Left renal pelvis (tissue), 4 donors: Measurements from ENCODE around the gene QRICH1. TPM values are rescaled to one million over a fixed set of nuclear protein-coding genes. Genes with fewer than 3 reads are reported as not detected.

Experiments
- DNase-seq, 4 donors: peaks; one replicate each; pipeline ENCODE4 v3.0.0-alpha.2; 2013; ENCODE audit warnings: low read depth in 4 of 4, low spot score in 3 of 4
- polyA plus RNA-seq, 4 donors: library from polyadenylated mRNA; unstranded; fragments of 120-200 nt; gene quantifications; one replicate each; pipeline ENCODE4 v1.2.1, GENCODE V29; 2013; ENCODE audit not compliant: insufficient read length in 4 of 4

The QRICH1 gene
- polyA plus RNA-seq, 4 donors: 68.9 to 85.1 (median 82.4) TPM

DNA sequence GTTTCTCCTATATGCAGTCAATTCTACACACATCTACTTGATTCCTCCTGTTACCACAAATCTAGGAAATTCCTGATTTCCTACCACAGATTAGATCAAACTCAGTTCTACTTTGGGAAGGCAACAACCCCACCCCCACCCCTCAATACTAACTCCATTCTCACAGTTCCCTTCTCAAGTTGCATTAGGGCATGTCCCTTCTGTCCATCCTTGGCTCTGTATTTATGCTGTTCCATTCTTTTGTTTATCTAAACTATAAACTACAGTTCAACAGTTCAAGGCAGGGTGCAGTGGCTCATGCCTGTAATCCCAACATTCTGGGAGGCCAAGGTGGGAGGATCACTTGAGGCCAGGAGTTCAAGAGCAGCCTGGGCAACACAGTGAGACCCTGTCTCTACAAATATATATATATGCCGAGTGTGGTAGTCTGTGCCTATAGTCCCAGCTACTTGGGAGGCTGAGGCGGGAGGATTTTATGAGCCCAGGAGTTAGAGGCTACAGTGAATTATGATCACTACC lies 39.5 kb downstream of the QRICH1 start:
- no peak for DNase-seq

DNA sequence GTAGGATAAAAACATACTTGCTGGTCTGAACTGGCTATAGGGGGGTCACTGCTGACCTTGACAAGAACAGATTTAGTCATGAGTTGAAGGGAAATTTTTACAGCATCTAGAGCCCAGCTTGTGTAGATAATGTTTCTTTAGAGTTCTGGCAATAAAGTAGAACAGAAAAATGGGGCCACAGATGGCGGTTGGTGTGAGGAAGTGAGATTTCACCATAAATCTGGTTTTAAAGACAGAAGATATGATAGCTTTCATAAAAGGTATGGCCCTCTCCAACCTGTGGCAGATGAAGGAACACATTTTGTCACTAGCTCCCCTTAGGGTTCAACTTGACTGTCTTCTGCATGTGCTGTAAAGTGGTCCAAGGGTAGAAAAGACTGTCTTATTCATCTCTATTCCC lies 40.3 kb downstream of the QRICH1 start:
- no peak for DNase-seq

DNA sequence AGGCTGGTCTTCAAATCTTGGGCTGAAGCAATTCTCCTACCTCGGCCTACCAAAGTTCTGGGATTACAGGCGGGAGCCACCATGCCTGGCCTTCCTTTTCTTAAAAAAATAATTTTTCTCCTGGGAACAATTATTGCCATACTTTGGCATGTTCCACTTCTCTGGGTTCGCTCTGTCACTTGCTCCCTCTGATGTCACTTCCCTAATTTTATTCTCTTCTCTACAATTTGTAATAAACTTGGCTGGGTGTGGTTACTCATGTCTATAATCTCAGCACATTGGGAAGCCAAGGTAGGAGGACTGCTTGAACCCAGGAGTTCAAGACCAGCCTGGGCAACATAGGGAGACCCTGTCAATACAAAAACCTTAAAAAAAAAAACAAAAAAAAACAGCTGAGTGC lies 58.6 kb downstream of the QRICH1 start:
- DNase-seq: no peak

DNA sequence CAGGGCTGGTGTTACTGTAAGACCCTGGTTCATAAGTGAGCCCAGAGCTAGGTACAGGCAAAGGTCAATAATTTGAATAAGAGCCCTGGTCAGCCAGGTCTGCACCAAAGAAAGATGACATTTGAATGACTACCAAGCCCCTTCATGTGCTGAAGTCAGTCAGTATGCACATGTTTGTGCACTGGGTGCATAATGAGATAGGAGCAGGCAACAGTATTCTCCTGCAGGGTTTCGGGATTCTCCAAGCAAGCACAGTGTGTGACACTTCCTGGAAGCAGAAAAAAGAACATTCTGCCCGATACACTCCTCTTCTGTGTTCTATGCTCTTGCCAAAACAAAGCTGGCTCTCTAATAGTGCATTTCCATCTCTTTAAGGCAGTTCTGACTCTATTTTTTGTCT lies 59.2 kb downstream of the QRICH1 start:
- no peak for DNase-seq

DNA sequence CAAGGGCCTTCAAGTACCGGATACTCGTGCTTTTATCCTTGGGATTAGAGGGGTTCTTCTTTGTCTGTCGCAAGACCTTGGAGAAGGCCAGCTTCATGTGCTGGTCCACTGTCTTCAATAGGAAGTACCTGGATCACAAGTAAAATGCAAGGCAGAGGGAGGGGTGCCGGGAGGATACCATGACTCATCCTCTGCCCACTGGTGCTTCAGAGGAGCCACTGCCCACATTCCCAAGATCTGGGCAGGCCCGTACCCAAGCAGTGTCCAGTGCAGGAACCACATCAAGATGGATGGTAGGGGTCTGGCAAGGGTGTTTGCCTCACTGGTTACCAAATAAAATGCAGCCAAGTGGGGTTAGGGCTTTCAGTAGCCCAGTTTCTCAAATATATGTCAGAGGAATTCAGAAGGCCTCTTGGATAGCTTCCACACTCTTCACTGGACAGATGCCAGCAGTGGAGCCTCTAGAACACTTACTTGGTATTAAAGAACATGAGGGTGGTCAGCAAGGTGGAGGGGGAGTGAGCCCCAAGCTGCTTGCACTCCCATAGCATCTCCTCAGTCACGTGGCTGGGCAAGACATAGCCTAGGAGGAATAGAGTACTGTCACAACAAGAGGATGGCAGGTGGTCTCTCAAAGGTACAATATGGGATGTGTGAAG lies 61.1 kb downstream of the QRICH1 start:
- DNase-seq: no peak

DNA sequence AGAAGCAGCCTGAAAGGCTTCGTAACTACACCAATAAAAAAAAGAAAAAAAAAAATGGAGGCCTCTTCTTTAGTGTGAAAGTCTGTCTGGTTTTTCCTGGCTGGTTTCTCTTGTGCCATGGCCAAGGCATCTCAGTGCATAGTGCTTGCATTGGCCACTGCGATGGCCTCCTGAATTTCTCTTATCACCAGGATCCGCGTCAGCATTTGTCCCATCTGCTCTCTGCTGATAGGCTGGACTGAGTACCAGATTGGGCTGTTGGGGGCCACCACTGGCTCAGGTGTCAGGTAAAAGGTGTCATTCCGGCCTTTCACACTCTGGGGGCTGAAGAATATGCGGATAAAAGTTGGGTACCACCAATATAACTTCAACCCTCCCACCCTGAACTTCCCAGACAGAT lies 63.5 kb downstream of the QRICH1 start:
- no peak for DNase-seq

DNA sequence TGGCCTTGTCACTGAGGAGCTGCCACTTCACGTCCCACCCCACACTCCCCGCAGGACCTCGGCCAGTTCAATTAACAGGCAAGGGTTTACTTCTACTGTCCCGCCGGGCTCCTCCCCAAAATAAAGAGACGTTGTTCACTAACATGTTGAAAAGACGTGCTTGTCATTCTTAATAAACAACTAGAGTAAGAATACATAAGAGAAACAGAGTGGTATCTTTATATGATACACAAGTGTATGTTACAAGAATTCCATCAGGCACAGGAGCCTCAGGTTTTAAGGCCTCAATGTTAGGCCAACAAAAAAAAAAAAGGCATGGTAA lies 64.3 kb downstream of the QRICH1 start:
- DNase-seq: no peak

DNA sequence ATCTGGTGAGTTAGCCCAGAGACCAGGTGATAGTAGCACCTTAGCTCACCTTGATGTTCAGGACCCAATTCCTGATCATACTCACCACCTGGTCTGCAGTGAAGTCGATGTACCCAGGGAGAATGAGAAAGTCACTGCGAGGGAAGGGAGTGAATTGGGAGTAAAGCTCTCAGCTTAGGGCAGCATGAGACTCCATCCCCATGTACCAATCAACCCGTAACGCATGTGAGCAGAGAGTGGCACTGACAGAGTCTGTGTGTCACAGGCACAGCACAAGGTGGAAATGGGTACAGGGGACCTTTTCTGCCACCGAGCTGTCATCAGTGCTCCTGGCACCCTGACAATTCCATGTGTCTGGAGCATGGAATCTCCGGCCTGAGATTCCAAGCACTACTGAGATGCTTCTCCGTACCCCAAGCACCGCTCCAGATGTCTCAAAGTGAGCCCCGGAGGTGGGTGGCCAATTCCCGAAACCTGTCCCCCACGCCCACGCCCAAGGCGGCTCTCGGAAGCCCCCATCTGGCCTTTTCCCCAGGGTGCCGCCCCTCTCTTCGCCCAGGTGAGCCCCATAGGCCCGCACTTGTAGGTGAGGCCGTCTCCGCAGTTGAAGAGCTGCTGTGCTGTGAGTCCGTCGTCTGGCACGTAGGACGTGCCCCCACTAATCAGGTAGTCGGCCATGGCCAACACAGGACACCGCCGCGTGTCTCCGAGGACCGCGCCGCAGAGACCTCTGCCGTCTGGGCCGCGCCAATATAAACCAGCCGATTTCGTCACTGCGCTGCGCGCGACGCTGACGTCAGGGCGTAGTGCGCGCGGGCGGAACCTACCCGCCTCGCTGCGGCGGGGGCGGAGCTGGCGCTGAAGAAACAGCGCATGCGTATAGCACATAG lies 65.0 kb downstream of the QRICH1 start, which contains the start of gene IMPDH2:
IMPDH2 (minus strand) TSS at position 726 of the 890 bp plus-strand sequence; CDS start at position 678, 48 bp downstream.
- DNase-seq: peak; percentile 87 to 92 (median 88)

DNA sequence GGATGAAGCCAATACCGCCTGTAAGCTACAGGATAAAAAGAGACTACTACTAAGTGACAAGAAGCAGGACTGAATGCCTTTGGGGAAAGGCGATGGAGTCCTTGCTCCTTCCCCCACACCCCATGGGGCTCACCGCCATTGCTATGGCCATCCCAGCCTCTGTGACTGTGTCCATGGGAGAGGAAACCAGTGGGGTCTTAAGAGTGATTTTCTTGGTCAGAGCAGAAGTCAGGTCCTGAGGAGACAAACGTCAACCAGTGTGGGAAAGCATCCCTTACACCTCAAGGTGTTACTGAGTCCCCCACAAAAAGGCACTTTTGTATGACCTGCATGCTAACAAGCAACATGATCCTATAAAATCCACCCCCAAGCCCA lies 65.6 kb downstream of the QRICH1 start:
- DNase-seq: no peak

DNA sequence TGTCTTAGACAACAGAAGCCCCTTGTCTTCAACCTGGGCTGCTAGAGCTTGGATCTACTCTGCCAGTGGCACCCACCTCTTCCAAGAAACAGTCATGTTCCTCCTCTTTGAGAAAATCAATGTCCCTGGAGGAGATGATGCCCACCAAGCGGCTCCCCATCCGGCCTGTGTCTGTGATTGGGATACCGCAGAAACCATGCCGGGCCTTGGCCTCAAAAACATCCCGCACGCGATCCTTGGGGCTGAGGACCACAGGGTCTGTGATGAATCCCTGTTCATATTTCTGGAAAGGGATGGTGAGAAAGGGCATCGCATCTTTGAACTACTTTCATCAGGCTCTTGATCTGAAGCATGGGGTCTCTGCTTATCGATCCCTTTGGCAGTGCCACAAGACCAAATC lies 66.2 kb downstream of the QRICH1 start:
- DNase-seq: no peak

DNA sequence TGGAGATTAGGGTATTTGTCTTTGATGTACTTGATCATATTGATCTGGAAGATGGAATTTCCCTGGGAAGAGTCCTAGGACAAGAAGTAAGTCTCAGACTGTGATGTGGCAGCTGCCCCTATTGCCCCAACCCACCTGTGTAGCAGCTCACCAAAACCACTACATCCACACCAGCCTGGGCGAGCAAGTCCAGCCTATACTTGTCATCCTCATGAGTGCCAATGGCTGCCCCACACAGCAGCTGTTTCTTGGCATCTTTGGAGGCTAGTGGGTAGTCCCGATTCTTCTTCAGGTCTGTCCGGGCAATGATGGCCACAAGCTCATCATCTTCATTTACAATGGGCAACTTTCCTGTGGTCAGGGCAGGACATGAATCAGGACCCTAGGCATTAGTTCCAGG lies 67.3 kb downstream of the QRICH1 start:
- no peak for DNase-seq

DNA sequence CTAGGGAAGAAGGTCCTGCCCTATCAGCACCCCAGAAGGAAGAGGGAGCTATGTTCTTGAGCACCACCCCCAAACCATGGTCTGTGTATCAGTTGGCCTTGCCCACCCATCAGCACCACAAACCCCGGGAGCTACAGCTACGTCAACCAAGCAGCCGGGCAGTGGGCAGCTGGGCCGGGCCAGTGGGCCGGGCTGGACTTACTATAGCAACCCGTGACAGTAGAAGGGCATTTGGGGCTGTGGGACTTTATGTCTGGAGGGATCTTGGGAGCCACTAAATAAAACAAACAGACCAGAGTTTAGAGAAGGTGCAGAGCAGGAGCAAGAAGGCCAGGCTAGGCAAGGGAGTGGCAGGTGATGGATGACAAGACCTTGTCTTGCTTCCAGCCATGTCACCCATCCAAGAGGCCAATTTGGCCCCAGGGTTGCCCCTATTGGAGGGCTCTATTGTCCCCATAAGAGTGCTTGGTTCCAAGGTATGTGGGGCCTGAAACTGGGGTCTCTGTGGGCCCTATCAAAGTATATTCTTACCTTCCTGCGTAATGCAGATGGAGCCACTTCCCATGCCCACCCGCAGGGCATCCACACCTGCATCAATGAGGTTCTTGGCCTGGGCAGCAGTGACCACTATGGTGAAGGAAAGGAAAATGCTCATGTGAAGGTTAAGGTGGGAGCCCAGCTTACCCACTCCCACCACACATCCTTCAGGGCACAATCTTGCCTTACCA lies 67.9 kb downstream of the QRICH1 start:
- no peak for DNase-seq

DNA sequence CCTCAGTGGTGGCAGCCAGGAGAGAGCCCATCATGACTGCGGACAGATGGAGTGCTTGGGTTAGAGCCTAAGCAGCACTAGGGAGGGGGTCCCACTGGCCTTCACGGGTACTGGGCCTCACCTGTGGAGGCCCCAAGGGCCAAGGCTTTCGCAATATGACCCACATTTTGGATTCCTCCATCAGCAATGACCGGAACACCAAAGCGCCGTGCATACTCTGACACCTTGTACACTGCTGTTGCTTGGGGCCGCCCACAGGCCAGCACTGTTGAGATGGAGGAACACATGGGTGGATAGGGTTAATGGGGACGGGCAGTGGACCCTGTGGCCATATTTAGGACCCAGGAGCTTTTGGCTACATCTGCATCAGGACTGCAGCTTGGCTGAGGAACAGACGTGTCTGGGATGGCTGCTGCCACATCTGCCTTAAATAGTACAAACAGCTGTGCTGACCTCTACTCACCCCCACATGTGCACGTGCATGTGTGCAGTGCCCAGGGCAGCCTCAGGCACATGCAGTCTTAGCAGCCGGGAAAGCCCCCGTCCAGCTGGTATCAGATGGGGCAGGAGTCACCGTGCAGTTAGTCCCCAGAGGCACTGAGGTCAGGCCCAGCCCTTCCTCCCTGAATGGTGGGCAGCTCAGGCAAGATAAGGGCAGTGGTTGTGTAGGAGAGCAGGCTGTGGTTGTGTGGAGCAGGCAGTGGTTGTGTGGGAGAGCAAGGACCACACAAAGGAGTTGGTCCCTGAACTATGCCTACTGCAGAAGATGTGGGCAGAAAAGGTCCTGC lies 68.7 kb downstream of the QRICH1 start:
- no peak for DNase-seq

DNA sequence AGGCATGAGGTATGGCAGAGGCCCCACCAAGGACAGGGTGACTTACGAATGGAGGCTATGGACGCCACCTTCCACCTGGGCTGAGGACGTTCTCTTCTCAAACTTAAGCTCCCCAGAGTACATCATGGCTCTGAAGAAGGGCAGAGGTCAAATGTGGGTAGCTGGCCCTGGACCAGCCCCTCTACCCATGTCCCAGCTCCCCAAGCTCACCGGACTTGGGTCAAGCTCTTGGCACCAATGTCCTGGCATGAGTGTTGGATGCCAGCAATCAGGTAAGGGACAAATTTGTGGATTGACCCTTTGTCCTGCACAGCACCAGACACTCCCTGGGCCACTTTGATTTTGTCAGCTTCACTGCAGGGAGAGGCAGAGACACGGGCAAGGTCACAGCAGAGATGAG lies 69.4 kb downstream of the QRICH1 start:
- DNase-seq: no peak

DNA sequence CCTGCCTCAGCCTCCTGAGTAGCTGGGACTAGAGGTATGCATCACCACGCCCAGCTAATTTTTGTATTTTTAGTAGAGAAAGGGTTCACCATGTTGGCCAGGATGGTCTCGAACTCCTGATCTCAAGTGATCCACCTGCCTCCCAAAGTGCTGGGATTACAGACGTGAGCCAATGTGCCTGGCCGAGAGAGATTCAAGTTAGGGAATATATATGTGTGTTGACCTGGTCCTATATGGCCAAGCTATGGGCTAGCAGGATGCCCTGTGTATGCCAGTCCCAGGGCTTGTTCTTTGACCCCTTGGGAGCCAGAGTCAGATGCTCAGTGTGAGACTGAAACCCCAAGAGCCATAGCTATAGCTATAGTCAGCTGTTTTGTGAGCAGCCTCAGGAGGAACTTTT lies 70.1 kb downstream of the QRICH1 start:
- DNase-seq: no peak

DNA sequence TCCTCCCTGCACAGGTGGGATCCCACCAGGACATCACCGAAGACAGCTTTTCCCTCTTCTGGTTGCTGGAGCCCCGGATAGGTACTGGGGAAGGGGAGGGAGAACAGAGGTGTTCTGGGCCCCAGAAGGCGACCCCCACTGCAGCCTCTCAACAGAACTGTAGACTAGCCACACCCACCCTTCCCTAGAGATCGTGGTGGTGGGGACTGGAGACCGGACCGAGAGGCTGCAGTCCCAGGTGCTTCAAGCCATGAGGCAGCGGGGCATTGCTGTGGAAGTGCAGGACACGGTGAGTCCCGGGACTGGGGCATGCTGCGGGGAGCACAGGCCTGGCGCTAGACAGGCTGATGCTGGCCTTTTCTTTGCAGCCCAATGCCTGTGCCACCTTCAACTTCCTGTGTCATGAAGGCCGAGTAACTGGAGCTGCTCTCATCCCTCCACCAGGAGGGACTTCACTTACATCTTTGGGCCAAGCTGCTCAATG lies 71.1 kb downstream of the QRICH1 start:
- DNase-seq: no peak

DNA sequence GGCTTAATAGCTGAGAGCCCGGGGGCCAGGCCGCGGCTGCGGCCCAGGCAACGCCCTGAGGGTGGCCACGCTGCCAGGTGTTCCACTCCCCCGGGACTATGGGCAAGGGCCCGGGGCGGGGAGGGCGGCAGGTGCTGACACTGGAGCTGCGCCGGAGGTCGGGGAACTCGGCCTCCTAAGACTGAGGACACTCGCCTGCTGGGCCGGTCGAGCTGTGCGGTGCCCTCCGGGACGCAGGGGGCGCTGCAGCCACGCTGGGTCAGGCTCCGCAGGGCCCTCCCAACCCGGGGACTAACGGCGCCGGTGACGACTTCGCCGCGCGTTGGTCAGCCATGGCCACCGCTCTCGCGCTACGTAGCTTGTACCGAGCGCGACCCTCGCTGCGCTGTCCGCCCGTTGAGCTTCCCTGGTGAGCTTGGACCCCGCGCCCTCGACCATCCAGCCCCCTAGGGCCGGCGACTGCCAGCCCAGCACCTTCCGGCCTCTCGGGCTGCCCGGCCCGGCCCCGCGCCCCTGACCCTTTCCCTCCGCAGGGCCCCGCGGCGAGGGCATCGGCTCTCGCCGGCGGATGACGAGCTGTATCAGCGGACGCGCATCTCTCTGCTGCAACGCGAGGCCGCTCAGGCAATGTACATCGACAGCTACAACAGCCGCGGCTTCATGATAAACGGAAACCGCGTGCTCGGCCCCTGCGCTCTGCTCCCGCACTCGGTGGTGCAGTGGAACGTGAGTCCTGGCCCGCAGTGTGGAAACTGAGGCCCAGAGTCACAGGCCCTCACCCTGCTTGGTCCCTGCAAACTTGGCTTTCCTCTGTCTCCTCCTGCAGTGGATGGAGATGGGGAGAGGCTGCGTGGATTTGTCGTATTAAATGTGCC lies 71.8 kb downstream of the QRICH1 start, which contains the start of gene NDUFAF3:
NDUFAF3 (plus strand) TSS at position 309 of the 875 bp plus-strand sequence; CDS start at position 333, 24 bp downstream.
- peak; percentile 76 to 85 (median 82) for DNase-seq

DNA sequence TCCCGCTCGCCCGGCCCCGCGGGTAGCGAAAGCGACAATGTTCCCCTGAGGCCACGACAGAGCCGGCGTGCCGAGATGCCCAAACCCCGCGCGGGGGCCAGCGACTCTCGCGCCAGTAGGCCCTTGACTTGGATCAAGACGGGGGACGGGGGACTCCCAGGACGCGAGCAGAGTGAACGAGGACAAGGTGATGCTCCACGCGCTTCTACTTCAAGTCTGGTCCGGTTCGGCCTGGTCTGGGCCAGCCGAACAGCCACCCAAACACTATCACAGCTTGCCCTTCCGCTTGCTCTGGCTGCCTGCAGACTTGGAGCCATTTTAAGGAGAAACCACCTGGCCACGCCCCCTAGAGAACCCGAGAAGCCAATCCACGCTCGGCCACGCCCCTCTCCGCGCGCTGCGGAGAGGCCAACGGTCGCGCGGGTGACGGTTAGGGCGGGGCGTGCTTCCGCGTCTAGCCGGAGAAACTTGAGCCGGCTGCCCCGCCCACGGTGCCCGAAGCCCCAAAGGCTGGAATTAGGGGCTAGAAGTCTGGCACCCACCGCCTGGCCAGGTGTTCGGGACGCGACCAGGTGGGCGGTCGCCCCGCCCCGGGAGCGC lies 72.6 kb downstream of the QRICH1 start:
- peak; percentile 93 to 97 (median 96) for DNase-seq
